Measurements from ENCODE around the gene LOXL1. TPM values are rescaled to one million over a fixed set of nuclear protein-coding genes. Genes with fewer than 3 reads are reported as not detected.

The LOXL1 gene
- total RNA-seq, 1 experiment from 2014 or later: 4.9 TPM

DNA sequence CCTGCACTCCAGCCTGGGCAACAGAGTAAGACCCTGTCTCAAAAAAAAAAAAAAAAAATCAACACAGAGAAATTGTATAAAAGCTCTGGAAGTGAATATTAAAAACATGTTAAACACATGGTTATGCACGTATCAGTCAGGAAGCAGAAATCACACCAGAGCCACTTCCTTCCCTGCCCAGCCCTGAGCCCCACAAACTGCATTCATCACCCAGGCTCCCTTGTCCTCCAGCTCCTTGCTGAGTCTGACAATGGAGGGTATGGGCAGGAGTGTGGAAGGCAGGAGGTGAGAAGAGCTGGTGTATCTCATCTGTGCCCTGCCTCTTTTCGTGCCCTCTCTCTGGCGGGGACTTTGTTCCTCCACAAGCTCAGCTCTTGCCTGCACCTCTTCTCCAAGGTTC, 12.1 kb upstream of the LOXL1 start:
- Mint-ChIP-seq H3K27ac (ENCODE audit: low read depth, unreplicated experiment) (no peak overlapping the region), H3K4me1 (ENCODE audit: insufficient read depth, unreplicated experiment) (no peaks in the 10 kb centered on the region), H3K27me3 (ENCODE audit: insufficient read depth, unreplicated experiment) (peaks cover 29% of the 10 kb centered on the region), H3K36me3 (ENCODE audit: insufficient read depth, unreplicated experiment) (peaks cover 13% of the 10 kb centered on the region), H3K9me3 (ENCODE audit: unreplicated experiment) (no peaks in the 10 kb centered on the region), H3K4me3 (ENCODE audit: unreplicated experiment) (no peak overlapping the region)
- ChIA-PET CTCF (no interaction called here), POLR2A (no interaction called here)
- DNase-seq (ENCODE audit: unreplicated experiment): no peak
- BruUV-seq (replicated peaks): no TSS peak
- intact Hi-C loops (cut with micrococcal nuclease): no loop called here
- no peak for TF ChIP-seq CTCF (IDR thresholded peaks at IDR 0.05; ENCODE audit: unreplicated experiment)

- POLR2A ChIA-PET: no interaction called here
- BruUV-seq (replicated peaks): no TSS peak
- Mint-ChIP-seq H3K9me3 (ENCODE audit: unreplicated experiment) (no peaks in the 10 kb centered on the region), H3K27ac (ENCODE audit: low read depth, unreplicated experiment) (no peak overlapping the region), H3K27me3 (ENCODE audit: insufficient read depth, unreplicated experiment) (peaks cover 29% of the 10 kb centered on the region), H3K4me1 (ENCODE audit: insufficient read depth, unreplicated experiment) (no peaks in the 10 kb centered on the region), H3K4me3 (ENCODE audit: unreplicated experiment) (no peak overlapping the region), H3K36me3 (ENCODE audit: insufficient read depth, unreplicated experiment) (peaks cover 13% of the 10 kb centered on the region)
- CTCF ChIA-PET: interaction anchor here (0.7 to 1.9 kb wide), 2 partner anchors 8 to 1896 kb away, joined by 3 to 6 read pairs; no protein-coding TSS in a partner anchor
- no peak for DNase-seq (ENCODE audit: unreplicated experiment)
- no peak for TF ChIP-seq CTCF (IDR thresholded peaks at IDR 0.05; ENCODE audit: unreplicated experiment)
- intact Hi-C loops (cut with micrococcal nuclease): no loop called here
These were observed 11.2 kb upstream of the LOXL1 start for GRCh38 chr15:73915082-73915481.

DNA sequence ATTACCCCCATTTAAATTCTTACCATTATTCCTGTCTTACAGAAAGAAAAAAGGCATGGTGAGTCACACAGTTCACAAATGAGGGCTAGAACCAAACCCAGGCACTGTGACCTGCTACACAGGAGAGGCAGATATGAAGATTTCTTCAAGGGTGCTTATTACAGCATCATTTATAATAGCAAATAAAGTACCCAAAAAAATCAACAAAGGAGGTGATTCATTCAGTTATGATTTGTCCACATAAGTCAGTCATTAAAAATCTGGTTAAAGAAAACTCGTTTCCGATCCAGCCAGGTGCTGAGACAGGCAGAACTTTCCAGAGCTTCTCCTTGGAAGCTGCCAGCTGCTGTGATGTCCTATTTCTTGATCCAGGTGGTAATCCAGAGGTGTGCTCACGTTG, 7.5 kb upstream of the LOXL1 start:
- H3K27ac Mint-ChIP-seq (ENCODE audit: low read depth, unreplicated experiment): no peak overlapping the region
- intact Hi-C loops (cut with micrococcal nuclease): no loop called here
- BruUV-seq (replicated peaks): no TSS peak
- no peak for DNase-seq (ENCODE audit: unreplicated experiment)
- no peak for TF ChIP-seq CTCF (IDR thresholded peaks at IDR 0.05; ENCODE audit: unreplicated experiment)
- ChIA-PET POLR2A (no interaction called here), CTCF (interaction anchor here (1.2 kb wide), 1 partner anchor 9 kb away, joined by 3 read pairs; no protein-coding TSS in a partner anchor)
- peaks cover 13% of the 10 kb centered on the region for H3K36me3 Mint-ChIP-seq (ENCODE audit: insufficient read depth, unreplicated experiment)
- H3K27me3 Mint-ChIP-seq (ENCODE audit: insufficient read depth, unreplicated experiment): no peaks in the 10 kb centered on the region
- H3K9me3 Mint-ChIP-seq (ENCODE audit: unreplicated experiment): no peaks in the 10 kb centered on the region
- H3K4me3 Mint-ChIP-seq (ENCODE audit: unreplicated experiment): no peak overlapping the region
- peaks cover 7% of the 10 kb centered on the region for H3K4me1 Mint-ChIP-seq (ENCODE audit: insufficient read depth, unreplicated experiment)

DNA sequence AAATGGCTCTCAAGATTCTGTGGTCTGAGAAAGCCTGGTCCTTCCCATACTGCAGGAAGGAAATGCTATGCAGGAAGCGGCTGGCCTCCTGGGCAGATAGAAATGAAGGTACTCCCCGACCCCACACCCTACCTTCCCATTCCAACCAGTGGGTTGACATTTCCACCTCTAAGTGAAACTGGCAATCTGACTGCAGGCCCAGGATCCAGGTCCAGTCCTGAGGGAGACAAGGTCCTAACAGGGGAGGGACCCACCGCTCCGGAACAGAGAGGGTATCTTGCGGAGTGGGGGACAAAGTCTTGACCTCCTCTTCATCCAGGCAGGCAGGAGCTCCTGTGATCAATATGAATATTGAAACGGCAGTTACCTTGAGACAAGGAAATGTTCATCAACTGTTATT, 6.6 kb upstream of the LOXL1 start:
- ChIA-PET CTCF (interaction anchor here (0.5 to 1.1 kb wide), 4 partner anchors 46 to 389 kb away, joined by 3 to 5 read pairs (median 4); no protein-coding TSS in a partner anchor), POLR2A (no interaction called here)
- Mint-ChIP-seq H3K36me3 (ENCODE audit: insufficient read depth, unreplicated experiment) (peaks cover 13% of the 10 kb centered on the region), H3K4me1 (ENCODE audit: insufficient read depth, unreplicated experiment) (peaks cover 16% of the 10 kb centered on the region), H3K27ac (ENCODE audit: low read depth, unreplicated experiment) (no peak overlapping the region), H3K27me3 (ENCODE audit: insufficient read depth, unreplicated experiment) (no peaks in the 10 kb centered on the region), H3K4me3 (ENCODE audit: unreplicated experiment) (no peak overlapping the region), H3K9me3 (ENCODE audit: unreplicated experiment) (no peaks in the 10 kb centered on the region)
- intact Hi-C loops (cut with micrococcal nuclease): no loop called here
- no peak for DNase-seq (ENCODE audit: unreplicated experiment)
- BruUV-seq (replicated peaks): no TSS peak
- no peak for TF ChIP-seq CTCF (IDR thresholded peaks at IDR 0.05; ENCODE audit: unreplicated experiment)
